ENCODE measurements around the gene HBEGF. TPM values are rescaled to one million over a fixed set of nuclear protein-coding genes. Genes with fewer than 3 reads are reported as not detected.

Gene HBEGF
- total and polyA plus RNA-seq, 10 of the 15 experiments (the other 5 are each of a cell fraction or from before 2014, with no cell fraction given), result 0.87 to 3.1 (median 2.1) TPM

GRCh38 chr5:140305471-140305870 lies 40.9 kb downstream of the HBEGF start:
- TF ChIP-seq SRF (IDR thresholded peaks at IDR 0.05; ENCODE audit: low read depth in 2 of 2, low read length in 2 of 2) (no peak), TCF7 (IDR thresholded peaks at IDR 0.05; ENCODE audit: borderline replicate concordance) (no peak), SKIL (IDR thresholded peaks at IDR 0.05; ENCODE audit: low read depth, poor library complexity, severe bottlenecking) (no peak), SMC3 (IDR thresholded peaks at IDR 0.05; ENCODE audit: borderline replicate concordance, low read length) (no peak), ZBTB40 (IDR thresholded peaks at IDR 0.05; ENCODE audit: borderline replicate concordance) (no peak), HDAC6 (IDR thresholded peaks at IDR 0.05; ENCODE audit: unreplicated experiment) (no peak), SREBF2 (IDR thresholded peaks at IDR 0.05; ENCODE audit: low read length) (no peak), IRF3 (IDR thresholded peaks at IDR 0.05) (no peak), SPI1 (IDR thresholded peaks at IDR 0.05; ENCODE audit: borderline replicate concordance, insufficient read depth, low read depth, low read length) (no peak)
- Histone ChIP-seq H3K79me2 (ENCODE audit: control insufficient read depth, insufficient read depth, low read length) (peaks cover 23% of the 10 kb centered on the region), H4K20me1 (ENCODE audit: control insufficient read depth, insufficient read depth) (no peaks in the 10 kb centered on the region), H3K4me2 (ENCODE audit: control insufficient read depth, insufficient read depth) (no peak overlapping the region), H3K27me3 (replicated peaks in 1 of 2; ENCODE audit: control insufficient read depth in 2 of 2, insufficient read depth in 2 of 2, low read length in 1 of 2) (no peaks in the 10 kb centered on the region), H2AFZ (ENCODE audit: control insufficient read depth, low read depth, low read length) (no peak overlapping the region), H3K9ac (ENCODE audit: control insufficient read depth, insufficient read depth, low read length) (no peak overlapping the region), H3K9me3 (replicated peaks; ENCODE audit: control insufficient read depth, insufficient read depth, low read length) (no peaks in the 10 kb centered on the region), H3K4me3 (no peak overlapping the region), H3K36me3 (ENCODE audit: control insufficient read depth in 2 of 2, insufficient read depth in 2 of 2, low read length in 1 of 2) (no peaks in the 10 kb centered on the region), H3K4me1 (ENCODE audit: control insufficient read depth, insufficient read depth, low read length) (no peaks in the 10 kb centered on the region), H3K27ac (ENCODE audit: control insufficient read depth, insufficient read depth) (no peak overlapping the region)
- DNase-seq (ENCODE audit: low read depth, low spot score), result no peak
- WGBS (ENCODE audit: insufficient coverage, insufficient replicate concordance, low lambda C conversion rate, missing lambda C conversion rate), result 83% methylated on average over 1 of the region's 1 CpG
- BruUV-seq (replicated peaks), result no TSS peak
- ChIA-PET SMC1A (ENCODE audit: uncharacterized antibody, unreplicated experiment) (interaction anchor here (0.9 to 1.2 kb wide), 2 partner anchors 10 to 38 kb away, joined by 3 read pairs; no protein-coding TSS in a partner anchor), RAD21 (ENCODE audit: unreplicated experiment) (no interaction called here), POLR2A (interaction anchor here (0.6 kb wide), 2 partner anchors 94 to 256 kb away, joined by 3 to 6 read pairs; no protein-coding TSS in a partner anchor), CTCF (interaction anchor here (2.4 kb wide), 1 partner anchor 47 kb away, joined by 13 read pairs; no protein-coding TSS in a partner anchor)
- in situ Hi-C loops (cut with MboI) (no loop called here), intact Hi-C loops (cut with micrococcal nuclease; ENCODE audit: unreplicated experiment) (no loop called here)
- FAIRE-seq, result no peak
- ATAC-seq, result no peak

Data from GM12878 (cell line).